Loucy (cell line): ENCODE measurements around the gene PNLIPRP1.

Source experiments
- H2AFZ ChIP-seq: fragments of 200-600 bp; sonication (generic); 2 replicates; pipeline ENCODE4 v1.6.0; 2016; ENCODE audit warnings: antibody characterized with exemption, mild to moderate bottlenecking, low read length, moderate library complexity
- H3F3A ChIP-seq: fragments of 200-600 bp; 2 replicates; pipeline ENCODE4 v1.6.0; 2016; ENCODE audit warnings: antibody characterized with exemption, low read depth, mild to moderate bottlenecking
- H3K27me3 ChIP-seq: fragments of 200-600 bp; sonication (generic); 2 replicates; pipeline ENCODE4 v1.6.1; 2014; ENCODE audit warnings: low read length, mild to moderate bottlenecking; ENCODE audit not compliant: insufficient read depth, poor library complexity, severe bottlenecking
- H3K36me3 ChIP-seq: fragments of 200-600 bp; sonication (generic); 2 replicates; pipeline ENCODE4 v1.6.1; 2016; ENCODE audit warnings: low read length; ENCODE audit not compliant: insufficient read depth
- H3K4me1 ChIP-seq: fragments of 200-600 bp; sonication (generic); 2 replicates; pipeline ENCODE4 v1.5.1; 2014; ENCODE audit warnings: low read length, mild to moderate bottlenecking; ENCODE audit not compliant: insufficient read depth, poor library complexity, severe bottlenecking
- H3K4me2 ChIP-seq: fragments of 200-600 bp; sonication (generic); 2 replicates; pipeline ENCODE4 v1.6.0; 2014; ENCODE audit warnings: antibody characterized with exemption, low read length, low read depth, mild to moderate bottlenecking; ENCODE audit not compliant: poor library complexity, severe bottlenecking
- H3K4me3 ChIP-seq: fragments of 200-600 bp; sonication (generic); 2 replicates; pipeline ENCODE4 v1.5.1; 2014; ENCODE audit warnings: low read length, mild to moderate bottlenecking, mixed read lengths; ENCODE audit not compliant: poor library complexity, severe bottlenecking
- H3K79me2 ChIP-seq: fragments of 200-600 bp; sonication (generic); 2 replicates; pipeline ENCODE4 v1.6.1; 2014; ENCODE audit warnings: low read length; ENCODE audit not compliant: insufficient read depth
- H3K9ac ChIP-seq: fragments of 200-600 bp; sonication (generic); 2 replicates; pipeline ENCODE4 v1.6.0; 2014; ENCODE audit warnings: mild to moderate bottlenecking, low read depth, low read length, moderate library complexity; ENCODE audit not compliant: poor library complexity, severe bottlenecking
- H3K9me2 ChIP-seq: fragments of 200-600 bp; sonication (generic); replicated peaks from 2 replicates; pipeline ENCODE4 v1.6.1; 2016; ENCODE audit warnings: low read depth, low read length, mixed read lengths
- H3K9me3 ChIP-seq: fragments of 200-600 bp; sonication (generic); 2 replicates; pipeline ENCODE4 v1.6.1; 2014; ENCODE audit warnings: mild to moderate bottlenecking, antibody characterized with exemption, low read length, low read depth; ENCODE audit not compliant: insufficient read depth
- H4K20me1 ChIP-seq: fragments of 200-600 bp; sonication (generic); 2 replicates; pipeline ENCODE4 v1.6.0; 2014; ENCODE audit warnings: antibody characterized with exemption, low read length, mild to moderate bottlenecking; ENCODE audit not compliant: insufficient read depth, poor library complexity, severe bottlenecking
- CTCF ChIP-seq: fragments of 200-600 bp; sonication (generic); conservative IDR thresholded peaks from 2 replicates; pipeline ENCODE4 v1.5.1; 2014; ENCODE audit warnings: mild to moderate bottlenecking, antibody characterized with exemption, low read length
- EZH2phosphoT487 ChIP-seq: fragments of 200-600 bp; IDR thresholded peaks from 2 replicates; pipeline ENCODE4 v1.6.1; 2018; ENCODE audit warnings: antibody characterized with exemption, mild to moderate bottlenecking, moderate library complexity, borderline replicate concordance

The PNLIPRP1 gene

GRCh38 chr10:116589926-116590325 is 833 bp upstream of the PNLIPRP1 start:
- H3K4me3 ChIP-seq: no peak overlapping the region
- no peaks in the 10 kb centered on the region for H3K9me3 ChIP-seq
- H2AFZ ChIP-seq: no peak overlapping the region
- H3K36me3 ChIP-seq: no peaks in the 10 kb centered on the region
- no peaks in the 10 kb centered on the region for H3K4me1 ChIP-seq
- H4K20me1 ChIP-seq: no peaks in the 10 kb centered on the region
- TF ChIP-seq EZH2phosphoT487 (no peak), CTCF (no peak)
- H3F3A ChIP-seq: no peaks in the 10 kb centered on the region
- no peaks in the 10 kb centered on the region for H3K79me2 ChIP-seq
- H3K9me2 ChIP-seq: no peaks in the 10 kb centered on the region
- H3K4me2 ChIP-seq: no peak overlapping the region
- no peak overlapping the region for H3K9ac ChIP-seq
- H3K27me3 ChIP-seq: no peaks in the 10 kb centered on the region

DNA sequence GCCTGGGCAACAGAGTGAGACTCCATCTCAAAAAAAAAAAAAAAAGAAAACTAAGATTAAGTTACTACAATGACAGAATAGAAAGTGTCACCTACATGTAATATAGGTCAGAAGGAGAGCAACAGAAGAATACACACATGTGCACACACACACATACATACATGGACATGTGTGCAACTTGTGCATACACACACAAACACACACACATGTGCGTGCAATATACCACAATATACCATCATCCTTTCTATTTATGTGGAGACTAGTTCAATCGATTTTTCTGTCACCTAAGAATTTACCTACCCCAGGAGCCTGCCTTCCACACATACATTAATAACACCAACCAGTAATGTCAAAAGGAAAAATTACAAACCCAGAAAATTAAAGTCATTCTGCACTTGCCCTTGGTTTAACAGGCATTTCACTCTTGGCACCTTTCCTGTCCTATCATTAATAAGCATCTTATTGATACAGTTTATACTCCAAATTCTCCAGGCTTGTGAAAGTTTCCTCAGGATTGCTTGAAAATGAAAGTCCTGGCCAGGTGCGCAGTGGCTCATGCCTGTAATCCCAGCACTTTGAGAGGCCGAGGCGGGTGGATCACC is 2.5 kb downstream of the PNLIPRP1 start:
- Histone ChIP-seq H3K9ac (no peak overlapping the region), H3K79me2 (no peaks in the 10 kb centered on the region), H3F3A (no peaks in the 10 kb centered on the region), H2AFZ (no peak overlapping the region), H4K20me1 (no peaks in the 10 kb centered on the region), H3K4me2 (no peak overlapping the region), H3K9me3 (no peaks in the 10 kb centered on the region), H3K4me1 (no peaks in the 10 kb centered on the region), H3K9me2 (no peaks in the 10 kb centered on the region), H3K4me3 (no peak overlapping the region), H3K36me3 (no peaks in the 10 kb centered on the region), H3K27me3 (no peaks in the 10 kb centered on the region)
- TF ChIP-seq CTCF (no peak), EZH2phosphoT487 (no peak)

DNA sequence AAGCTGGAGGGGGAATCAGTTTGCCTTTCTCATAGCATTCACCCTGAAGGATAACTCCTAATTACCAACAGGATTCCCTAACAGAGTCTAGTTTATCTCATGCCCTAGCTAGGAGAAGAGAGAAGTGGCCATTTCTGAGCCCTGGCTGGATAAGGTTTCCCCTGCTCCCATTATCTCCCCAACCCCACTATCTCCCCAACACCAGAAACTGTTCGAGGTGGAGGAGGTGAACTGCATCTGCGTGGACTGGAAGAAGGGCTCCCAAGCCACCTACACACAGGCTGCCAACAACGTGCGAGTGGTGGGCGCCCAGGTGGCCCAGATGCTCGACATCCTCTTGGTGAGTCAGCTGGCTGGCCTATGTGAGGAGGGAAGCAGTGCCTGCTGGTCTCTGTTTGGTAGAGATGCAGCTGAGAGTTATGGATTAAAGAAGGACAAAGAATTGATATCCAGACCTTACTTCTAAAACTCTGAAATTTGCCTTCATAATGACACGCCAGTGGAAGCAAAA is 3.8 kb downstream of the PNLIPRP1 start:
- no peaks in the 10 kb centered on the region for H3K27me3 ChIP-seq
- TF ChIP-seq EZH2phosphoT487 (no peak), CTCF (no peak)
- H3K36me3 ChIP-seq: no peaks in the 10 kb centered on the region
- no peaks in the 10 kb centered on the region for H4K20me1 ChIP-seq
- no peak overlapping the region for H3K4me2 ChIP-seq
- no peaks in the 10 kb centered on the region for H3F3A ChIP-seq
- no peaks in the 10 kb centered on the region for H3K4me1 ChIP-seq
- no peaks in the 10 kb centered on the region for H3K9me3 ChIP-seq
- no peak overlapping the region for H3K9ac ChIP-seq
- no peaks in the 10 kb centered on the region for H3K79me2 ChIP-seq
- H3K4me3 ChIP-seq: no peak overlapping the region
- no peaks in the 10 kb centered on the region for H3K9me2 ChIP-seq
- H2AFZ ChIP-seq: no peak overlapping the region
